GM18508 (cell line): Measurements from ENCODE around the gene PROM1.

Experiments
- ATAC-seq: cut with Tn5 transposase; IDR thresholded peaks from one replicate; pipeline ENCODE4 v1.9.1; 2021; ENCODE audit warnings: moderate number of reproducible peaks; ENCODE audit not compliant: insufficient read depth, unreplicated experiment

The PROM1 gene

DNA sequence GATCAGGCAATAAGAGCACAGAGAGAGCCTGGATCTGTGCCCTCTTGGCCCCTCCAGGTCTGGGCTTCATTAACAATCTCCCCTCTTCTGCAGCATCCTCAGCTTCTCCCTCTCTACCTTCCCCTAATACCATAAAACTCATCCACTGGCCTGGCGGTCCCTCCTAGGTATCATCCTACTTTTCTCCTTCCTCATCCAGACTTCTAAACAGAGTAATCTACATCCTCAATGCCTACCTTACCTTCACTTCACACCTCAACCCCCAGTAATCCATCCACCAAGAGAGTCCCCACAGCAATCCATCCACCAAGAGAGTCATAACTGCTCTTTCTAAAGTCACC is 162.3 kb downstream of the PROM1 start:
- ATAC-seq = no peak

DNA sequence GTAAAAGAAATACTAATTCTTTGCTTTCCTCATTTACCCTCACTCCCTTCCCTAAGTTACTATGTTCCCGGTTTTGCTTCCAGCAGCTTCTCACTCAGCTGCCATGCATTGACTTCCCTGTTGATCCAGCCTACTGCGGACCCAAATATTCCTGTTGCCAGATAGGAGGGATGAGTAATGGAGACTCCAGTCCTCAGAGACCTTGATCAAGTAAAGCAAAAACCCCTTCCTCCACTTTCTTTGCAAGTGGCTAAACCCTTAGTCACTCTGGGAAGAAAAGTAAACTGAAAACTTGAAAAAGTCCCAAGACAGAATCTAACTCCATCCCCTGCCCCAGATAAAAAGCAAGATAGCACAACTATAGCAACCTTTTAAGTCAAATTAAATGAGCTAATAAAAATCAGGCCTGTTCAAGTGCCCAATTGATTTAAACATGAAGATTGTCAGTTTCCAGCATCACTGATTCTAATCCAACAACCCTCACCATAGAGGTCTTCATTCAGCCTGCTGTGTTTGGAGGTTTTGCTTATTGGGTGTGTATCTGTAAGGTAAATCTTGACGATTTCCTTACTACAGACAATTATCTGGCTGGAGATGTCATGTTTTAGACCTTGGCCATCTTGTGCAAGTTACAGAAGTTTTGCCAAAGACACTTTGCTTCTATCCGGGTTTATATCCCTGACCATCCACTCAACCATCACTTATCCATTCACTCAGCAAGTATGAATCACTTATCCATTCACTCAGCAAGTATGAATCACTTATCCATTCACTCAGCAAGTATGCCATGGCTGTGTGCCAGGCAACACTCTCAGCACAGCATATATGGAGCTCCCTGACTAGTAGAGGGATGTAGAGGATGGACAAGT is 162.9 kb downstream of the PROM1 start:
- ATAC-seq = no peak

DNA sequence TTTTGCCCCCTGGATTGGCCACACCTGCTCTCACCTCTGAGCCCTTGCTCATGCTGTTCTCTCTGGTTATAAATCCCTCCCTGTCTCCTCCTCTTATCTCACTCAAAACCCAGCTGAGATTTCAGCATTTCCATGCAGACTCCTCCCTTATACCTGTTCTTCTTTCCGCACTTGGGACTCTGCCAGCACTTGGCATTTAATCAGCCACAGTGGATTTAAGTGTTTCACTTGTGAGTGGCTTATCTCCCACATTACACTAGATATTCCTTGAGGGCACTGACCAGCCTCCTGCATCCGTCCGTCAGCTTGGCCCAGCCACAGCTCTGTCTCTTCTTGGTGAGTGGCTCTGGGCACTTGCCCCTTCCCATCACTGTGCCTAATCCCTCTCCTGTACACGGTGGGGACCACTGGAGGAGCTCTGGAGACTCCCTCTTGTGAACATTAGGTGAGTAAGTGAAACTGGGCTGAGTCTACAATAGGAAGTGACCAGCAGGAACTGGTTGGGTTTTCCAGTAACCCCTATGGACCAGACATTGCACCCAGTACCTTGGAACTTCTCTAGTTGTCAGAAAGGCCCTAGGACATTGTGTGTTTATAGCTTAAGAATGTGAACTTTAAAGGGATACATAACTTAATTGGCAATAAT is 165.2 kb downstream of the PROM1 start:
- ATAC-seq = no peak
